K562 (cell line): Measurements from ENCODE around the gene LAMB2. TPM values are rescaled to one million over a fixed set of nuclear protein-coding genes. Genes with fewer than 3 reads are reported as not detected.

Experiments
- FOS ChIP-seq: IDR thresholded peaks from 3 replicates; pipeline ENCODE4 v1.6.1; 2011; ENCODE audit not compliant: insufficient read length; ENCODE audit errors: extremely low read depth
- FOXO4 ChIP-seq: fragments of 450-650 bp; formaldehyde crosslinking; IDR thresholded peaks from 2 replicates; pipeline ENCODE4 v1.4.0; 2020; ENCODE audit warnings: mild to moderate bottlenecking, moderate library complexity
- HDAC3 ChIP-seq: fragments of 450-650 bp; IDR thresholded peaks from 2 replicates; pipeline ENCODE4 v1.6.1; 2018; ENCODE audit warnings: borderline replicate concordance, mild to moderate bottlenecking, moderate library complexity; ENCODE audit not compliant: partially characterized antibody
- MTF1 ChIP-seq: fragments of 250-450 bp; sonication (Bioruptor Pico); IDR thresholded peaks from 2 replicates; pipeline ENCODE4 v1.9.0; 2021; ENCODE audit warnings: moderate library complexity, mild to moderate bottlenecking, inconsistent platforms, borderline replicate concordance
- MXD1 ChIP-seq: fragments of 250-450 bp; sonication (Bioruptor Pico); IDR thresholded peaks from 2 replicates; pipeline ENCODE4 v1.8.0; 2021; ENCODE audit warnings: borderline replicate concordance, mild to moderate bottlenecking, moderate library complexity; ENCODE audit not compliant: poor library complexity, severe bottlenecking
- RAD51 ChIP-seq: fragments of 450-650 bp; IDR thresholded peaks from 2 replicates; pipeline ENCODE4 v1.7.1; 2016; ENCODE audit warnings: low read depth, mild to moderate bottlenecking, borderline replicate concordance
- TAF1 ChIP-seq: IDR thresholded peaks from 2 replicates; pipeline ENCODE4 v1.6.1; 2011; ENCODE audit warnings: mild to moderate bottlenecking, low read length, moderate library complexity; ENCODE audit not compliant: insufficient read depth, control insufficient read depth, severe bottlenecking; ENCODE audit errors: extremely low read depth
- TRIM24 ChIP-seq, 2 experiments: fragments of 450-650 bp; IDR thresholded peaks; 2 replicates each; pipeline ENCODE4 v1.6.1; 2016
- ZBTB1 ChIP-seq: sonication (generic); formaldehyde crosslinking; IDR thresholded peaks from 2 replicates; pipeline ENCODE4 v1.8.1; 2023; ENCODE audit warnings: missing genetic modification reagents, low read depth, mild to moderate bottlenecking, borderline replicate concordance
- ZNF165 ChIP-seq: fragments of 250-450 bp; sonication (Bioruptor Pico); IDR thresholded peaks from 2 replicates; pipeline ENCODE4 v1.4.0; 2020; ENCODE audit warnings: borderline replicate concordance
- ZNF280A ChIP-seq: fragments of 450-650 bp; IDR thresholded peaks from 2 replicates; pipeline ENCODE4 v1.6.1; 2018; ENCODE audit warnings: mild to moderate bottlenecking, low read depth; ENCODE audit not compliant: partially characterized antibody
- polyA plus RNA-seq, 8 experiments: library from polyadenylated mRNA; depleted of rRNA in 4 of 8; stranded (reverse) in 5 of 8; unstranded in 3 of 8; fragments of >200 nt; fragmentation: Nextera tagmentation in 2 of 8; fragmentation: Illumina TruSeq in 1 of 8; extraction: Ambion mirVana in 2 of 8; extraction: Trizol in 1 of 8; gene quantifications; 2 replicates each; pipeline versions ENCODE4 v1.2.1 to v1.2.3, GENCODE V29; 2011 to 2014; ENCODE audit warnings: inconsistent platforms in 1 of 8, missing spikeins in 1 of 8
- total RNA-seq, 7 experiments: library from RNA; depleted of rRNA in 6 of 7; stranded (reverse); fragments of >200 nt in 6 of 7; fragmentation: Illumina TruSeq in 2 of 7; extraction: Trizol in 2 of 7; gene quantifications; 2 replicates each; pipeline versions ENCODE4 v1.2.1 to v1.2.3, GENCODE V29; 2011 to 2021; ENCODE audit warnings: low replicate concordance in 1 of 7
- TF ChIP-seq, protein P1 (sequence below): fragments of 450-650 bp; IDR thresholded peaks from 2 replicates; pipeline ENCODE4 v1.6.1; 2016; ENCODE audit warnings: missing biosample characterization, missing genetic modification characterization

LAMB2 gene
- total and polyA plus RNA-seq, 9 of the 15 experiments (the other 6 are each of a cell fraction or from before 2014, with no cell fraction given), result 1.4 to 26.0 (median 16.2) TPM

DNA sequence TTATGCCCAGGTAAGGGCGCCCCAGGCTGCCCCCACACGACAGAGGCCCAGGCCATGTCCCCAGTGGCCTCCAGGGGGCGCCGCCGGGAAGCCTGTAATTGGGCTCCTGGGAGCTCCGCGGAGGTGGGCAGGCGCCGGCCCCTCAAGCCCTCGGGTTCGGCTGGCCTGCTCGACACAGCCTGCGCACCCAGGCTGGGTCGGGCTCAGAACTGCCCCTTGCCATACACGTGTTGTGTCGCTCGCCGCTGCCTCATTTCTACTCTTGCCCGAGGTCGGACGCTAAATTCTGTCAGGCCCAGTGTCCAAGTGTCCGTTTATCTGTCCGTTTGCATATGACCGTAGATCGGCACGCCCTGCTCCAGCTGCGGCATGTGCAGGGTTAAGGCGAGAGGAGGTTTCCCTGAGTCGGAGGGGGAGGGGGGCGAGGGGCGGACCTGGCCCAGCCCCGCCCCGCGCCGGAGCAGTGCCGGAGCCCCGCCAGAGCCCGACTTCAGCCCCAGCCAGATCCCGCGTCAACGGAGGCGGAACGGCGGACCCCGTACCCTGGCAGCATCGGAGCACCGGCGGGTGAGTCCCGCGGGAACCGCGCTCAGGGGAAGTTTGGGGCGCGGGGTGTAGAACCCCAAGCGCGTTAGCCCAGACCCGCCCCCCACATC is 38.4 kb upstream of the LAMB2 start, which contains the start of gene KLHDC8B (continued):
- no peak for TF ChIP-seq FOXO4
- TF ChIP-seq ZNF165 (CRISPR knock-in tag), result no peak
- no peak; the same call in 1 of the 2 replicates for TF ChIP-seq RAD51
- TF ChIP-seq HDAC3, result peak; percentile 59
- TF ChIP-seq TRIM24 (IDR thresholded peaks at IDR 0.05), result peak; percentile 57 to 69
- no peak for TF ChIP-seq MXD1 (CRISPR knock-in tag)
- peak; percentile 44 for TF ChIP-seq TAF1
- TF ChIP-seq, protein P1, sequence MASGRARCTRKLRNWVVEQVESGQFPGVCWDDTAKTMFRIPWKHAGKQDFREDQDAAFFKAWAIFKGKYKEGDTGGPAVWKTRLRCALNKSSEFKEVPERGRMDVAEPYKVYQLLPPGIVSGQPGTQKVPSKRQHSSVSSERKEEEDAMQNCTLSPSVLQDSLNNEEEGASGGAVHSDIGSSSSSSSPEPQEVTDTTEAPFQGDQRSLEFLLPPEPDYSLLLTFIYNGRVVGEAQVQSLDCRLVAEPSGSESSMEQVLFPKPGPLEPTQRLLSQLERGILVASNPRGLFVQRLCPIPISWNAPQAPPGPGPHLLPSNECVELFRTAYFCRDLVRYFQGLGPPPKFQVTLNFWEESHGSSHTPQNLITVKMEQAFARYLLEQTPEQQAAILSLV, result no peak
- no peak for TF ChIP-seq MTF1 (CRISPR knock-in tag)
- TF ChIP-seq FOS, result no peak
- TF ChIP-seq ZBTB1 (CRISPR knock-in tag), result 0 out of 2 replicates have a peak, but pooled peaks have one; percentile 37
- TF ChIP-seq ZNF280A, result no peak
